Subcutaneous abdominal adipose tissue (tissue), 5 donors: Measurements from ENCODE around the gene SNX1.

Experiments used
- H3K27ac ChIP-seq: one replicate; pipeline ENCODE4 v1.7.0; 2013; ENCODE audit warnings: low read depth, mild to moderate bottlenecking, inconsistent platforms, low read length, moderate library complexity
- H3K27me3 ChIP-seq, 5 donors: one replicate each; pipeline ENCODE4 v1.7.0; 2013; ENCODE audit warnings: low read length in 5 of 5, inconsistent platforms in 1 of 5; ENCODE audit not compliant: control insufficient read depth in 5 of 5, insufficient read depth in 4 of 5
- H3K36me3 ChIP-seq, 5 donors: one replicate each; pipeline ENCODE4 v1.7.0; 2013; ENCODE audit warnings: low read length in 5 of 5; ENCODE audit not compliant: control insufficient read depth in 5 of 5, insufficient read depth in 5 of 5
- H3K4me1 ChIP-seq, 5 donors: one replicate each; pipeline ENCODE4 v1.7.0; 2013; ENCODE audit warnings: low read length in 5 of 5, mild to moderate bottlenecking in 3 of 5, moderate library complexity in 1 of 5; ENCODE audit not compliant: control insufficient read depth in 5 of 5, insufficient read depth in 5 of 5
- H3K4me3 ChIP-seq, 5 donors: one replicate each; pipeline ENCODE4 v1.7.0; 2013; ENCODE audit warnings: low read length in 5 of 5, low read depth in 1 of 5
- H3K9ac ChIP-seq, 5 donors: one replicate each; pipeline ENCODE4 v1.7.0; 2013; ENCODE audit warnings: low read length in 5 of 5, mild to moderate bottlenecking in 4 of 5, moderate library complexity in 3 of 5
- H3K9me3 ChIP-seq, 5 donors: one replicate each; pipeline ENCODE4 v1.7.0; 2013; ENCODE audit warnings: low read length in 5 of 5; ENCODE audit not compliant: control insufficient read depth in 5 of 5
- donor health status: healthy.
- donor health status: healthy.
- donor health status: healthy.
- donor health status: healthy.
- donor health status: healthy.

SNX1 gene

GRCh38 chr15:64158363-64159134, 62.8 kb downstream of the SNX1 start:
- no peaks in the 10 kb centered on the region for H3K9me3 ChIP-seq
- H3K4me3 ChIP-seq = no peak overlapping the region
- H3K36me3 ChIP-seq = peaks cover 0 to 60% (median 57%) of the 10 kb centered on the region in 5 donors
- H3K9ac ChIP-seq = no peak overlapping the region
- no peak overlapping the region for H3K27ac ChIP-seq
- peaks cover 5 to 34% (median 25%) of the 10 kb centered on the region in 5 donors for H3K4me1 ChIP-seq
- no peaks in the 10 kb centered on the region for H3K27me3 ChIP-seq

GRCh38 chr15:64161688-64162477, 66.1 kb downstream of the SNX1 start:
- H3K4me1 ChIP-seq = peaks cover 5 to 37% (median 29%) of the 10 kb centered on the region in 5 donors
- no peaks in the 10 kb centered on the region for H3K27me3 ChIP-seq
- H3K36me3 ChIP-seq = peaks cover 0 to 39% (median 36%) of the 10 kb centered on the region in 5 donors
- no peaks in the 10 kb centered on the region for H3K9me3 ChIP-seq
- peak overlapping the region; percentile 90 for H3K27ac ChIP-seq
- H3K4me3 ChIP-seq = peak overlapping the region; percentile 78 to 96 (median 85)
- peak overlapping the region; percentile 53 to 92 (median 82) for H3K9ac ChIP-seq

- no peaks in the 10 kb centered on the region for H3K9me3 ChIP-seq
- peak overlapping the region; percentile 53 to 92 (median 82) for H3K9ac ChIP-seq
- no peaks in the 10 kb centered on the region for H3K27me3 ChIP-seq
- peak overlapping the region; percentile 90 for H3K27ac ChIP-seq
- peaks cover 5 to 37% (median 29%) of the 10 kb centered on the region in 5 donors for H3K4me1 ChIP-seq
- H3K36me3 ChIP-seq = peaks cover 0 to 33% (median 30%) of the 10 kb centered on the region in 5 donors
- H3K4me3 ChIP-seq = peak overlapping the region; percentile 78 to 96 (median 85)
Observed at GRCh38 chr15:64162478-64162868, 66.7 kb downstream of the SNX1 start.

GRCh38 chr15:64162869-64163658, 67.3 kb downstream of the SNX1 start, which contains the start of gene PPIB:
Gene PPIB (minus strand): TSS chr15:64163022. CDS start chr15:64162986, 36 bp downstream.
- H3K9ac ChIP-seq = peak within 1 kb of the TSS; percentile 66 to 92 (median 82)
- no peaks in the 10 kb centered on the region for H3K27me3 ChIP-seq
- peak within 1 kb of the TSS; percentile 78 to 96 (median 85) for H3K4me3 ChIP-seq
- peaks cover 0 to 27% (median 24%) of the 10 kb centered on the region in 5 donors for H3K36me3 ChIP-seq
- peaks cover 5 to 37% (median 29%) of the 10 kb centered on the region in 5 donors for H3K4me1 ChIP-seq
- H3K27ac ChIP-seq = peak within 1 kb of the TSS; percentile 90
- H3K9me3 ChIP-seq = no peaks in the 10 kb centered on the region

DNA sequence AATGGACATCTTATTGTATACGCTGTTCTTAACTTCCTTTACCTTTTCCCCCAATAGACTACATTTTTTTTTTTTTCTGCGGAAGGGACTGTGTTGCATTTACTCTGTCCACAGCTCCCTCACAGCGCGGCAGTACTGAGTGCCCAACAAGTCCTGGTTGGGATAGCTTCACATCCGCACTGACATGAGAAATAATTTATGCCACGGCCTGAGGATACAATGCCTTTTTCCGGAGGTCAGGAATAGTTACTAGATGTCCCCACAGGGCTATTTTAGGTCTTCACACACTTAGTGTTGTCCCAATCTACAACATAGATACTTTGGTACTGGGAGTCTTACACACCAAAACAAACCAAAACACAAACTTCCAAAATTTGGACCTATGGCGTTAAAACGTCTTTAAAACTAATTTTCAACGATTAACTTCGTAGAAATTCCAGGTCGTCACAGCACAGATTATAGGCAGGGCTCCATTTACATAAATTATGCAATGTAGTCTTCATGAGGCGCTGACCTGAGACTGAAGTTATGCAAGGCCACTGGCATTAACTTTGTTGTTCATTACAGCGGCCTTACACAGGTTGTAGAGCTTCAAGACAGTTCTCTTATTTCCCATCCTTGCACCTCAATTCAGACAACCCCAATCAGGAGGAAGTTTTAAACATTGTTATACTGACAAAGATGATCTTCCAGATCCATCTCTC, 68.0 kb downstream of the SNX1 start:
- H3K27me3 ChIP-seq = no peaks in the 10 kb centered on the region
- peak overlapping the region; percentile 90 for H3K27ac ChIP-seq
- peak overlapping the region; percentile 63 to 96 (median 72) for H3K4me3 ChIP-seq
- no peaks in the 10 kb centered on the region for H3K9me3 ChIP-seq
- peak overlapping the region; percentile 66 to 77 (median 73) for H3K9ac ChIP-seq
- H3K36me3 ChIP-seq = peaks cover 0 to 19% (median 16%) of the 10 kb centered on the region in 5 donors
- peaks cover 5 to 37% (median 27%) of the 10 kb centered on the region in 5 donors for H3K4me1 ChIP-seq

DNA sequence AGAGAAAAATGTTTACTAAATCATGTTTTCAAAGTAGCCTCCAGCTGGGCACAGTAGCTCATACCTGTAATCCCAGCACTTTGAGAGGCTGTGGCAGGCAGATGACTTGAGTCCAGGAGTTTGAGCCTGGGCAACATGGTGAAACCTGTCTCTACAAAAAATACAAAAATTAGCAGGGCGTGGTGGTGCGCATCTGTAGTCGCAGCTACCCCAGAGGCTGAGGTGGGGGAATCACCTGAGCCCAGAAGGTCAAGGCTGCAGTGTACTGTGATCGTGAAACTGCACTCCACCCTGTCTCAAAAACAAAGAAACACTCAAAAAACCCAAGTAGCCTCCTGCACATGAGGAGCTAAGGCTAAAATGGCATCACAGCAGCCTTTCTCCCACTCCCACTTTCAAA, 68.7 kb downstream of the SNX1 start:
- no peaks in the 10 kb centered on the region for H3K27me3 ChIP-seq
- no peak overlapping the region for H3K27ac ChIP-seq
- H3K9ac ChIP-seq = no peak overlapping the region
- H3K9me3 ChIP-seq = no peaks in the 10 kb centered on the region
- peaks cover 0 to 13% (median 10%) of the 10 kb centered on the region in 5 donors for H3K36me3 ChIP-seq
- H3K4me3 ChIP-seq = no peak overlapping the region
- H3K4me1 ChIP-seq = peaks cover 5 to 34% (median 27%) of the 10 kb centered on the region in 5 donors

- Histone ChIP-seq H3K9me3 (no peaks in the 10 kb centered on the region), H3K4me1 (peaks cover 5 to 24% (median 22%) of the 10 kb centered on the region in 5 donors), H3K9ac (no peak overlapping the region), H3K36me3 (peaks cover 0 to 16% (median 10%) of the 10 kb centered on the region in 5 donors), H3K27me3 (no peaks in the 10 kb centered on the region), H3K27ac (no peak overlapping the region), H3K4me3 (no peak overlapping the region)
Observed at GRCh38 chr15:64166102-64166890, 70.5 kb downstream of the SNX1 start.

DNA sequence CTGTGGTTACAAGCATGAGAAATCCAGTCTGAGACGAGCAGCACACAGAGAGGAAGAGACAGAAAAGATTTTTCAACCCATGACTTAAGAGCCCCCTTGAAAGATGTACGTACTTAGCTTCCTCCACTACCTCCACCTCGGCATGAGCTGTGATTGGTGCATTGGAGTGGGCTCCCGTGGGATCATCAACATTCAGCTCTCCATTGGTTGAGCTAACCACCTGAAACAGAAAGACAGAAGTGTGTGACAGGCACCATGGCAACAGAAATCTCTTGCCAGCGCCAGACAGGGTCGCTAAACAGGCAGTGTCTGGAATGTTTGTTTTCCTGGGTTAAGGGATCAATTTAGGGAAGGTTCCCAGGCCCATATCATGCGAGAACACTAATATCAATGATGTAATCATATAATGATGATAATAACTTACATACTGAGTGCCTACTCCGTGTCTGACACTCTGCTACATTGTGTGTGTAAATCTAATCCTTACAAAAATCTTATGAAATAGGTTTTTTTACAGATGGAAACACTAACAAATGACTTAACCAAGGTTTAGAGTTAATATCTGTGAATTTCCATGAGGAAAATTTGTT, 84.5 kb downstream of the SNX1 start:
- H3K4me3 ChIP-seq = no peak overlapping the region
- no peak overlapping the region for H3K27ac ChIP-seq

More for the DNA sequence above, 84.5 kb downstream of the SNX1 start:
- Histone ChIP-seq H3K27me3 (no peaks in the 10 kb centered on the region), H3K9ac (no peak overlapping the region), H3K9me3 (no peaks in the 10 kb centered on the region), H3K4me1 (peaks cover 0 to 9% (median 7%) of the 10 kb centered on the region in 5 donors), H3K36me3 (peaks cover 6 to 44% (median 31%) of the 10 kb centered on the region in 5 donors)
